H4 (cell line): ENCODE results near the gene GBP4. TPM values are rescaled to one million over a fixed set of nuclear protein-coding genes. Genes with fewer than 3 reads are reported as not detected.
"Not testable (repeated sequence)": the region's sequence is repeated elsewhere in the genome, so short reads cannot be mapped to it uniquely, and the experiment has no call there.

Source experiments
- DNase-seq: peaks from one replicate; pipeline ENCODE4 v3.0.0-alpha.2; 2015; ENCODE audit warnings: low spot score
- total RNA-seq: library from RNA; depleted of rRNA; stranded (reverse); fragments of >200 nt; shearing (Covaris generic); gene quantifications from 2 replicates; pipeline ENCODE4 v1.2.3, GENCODE V29; 2014; rRNA removed

Gene GBP4, protein sequence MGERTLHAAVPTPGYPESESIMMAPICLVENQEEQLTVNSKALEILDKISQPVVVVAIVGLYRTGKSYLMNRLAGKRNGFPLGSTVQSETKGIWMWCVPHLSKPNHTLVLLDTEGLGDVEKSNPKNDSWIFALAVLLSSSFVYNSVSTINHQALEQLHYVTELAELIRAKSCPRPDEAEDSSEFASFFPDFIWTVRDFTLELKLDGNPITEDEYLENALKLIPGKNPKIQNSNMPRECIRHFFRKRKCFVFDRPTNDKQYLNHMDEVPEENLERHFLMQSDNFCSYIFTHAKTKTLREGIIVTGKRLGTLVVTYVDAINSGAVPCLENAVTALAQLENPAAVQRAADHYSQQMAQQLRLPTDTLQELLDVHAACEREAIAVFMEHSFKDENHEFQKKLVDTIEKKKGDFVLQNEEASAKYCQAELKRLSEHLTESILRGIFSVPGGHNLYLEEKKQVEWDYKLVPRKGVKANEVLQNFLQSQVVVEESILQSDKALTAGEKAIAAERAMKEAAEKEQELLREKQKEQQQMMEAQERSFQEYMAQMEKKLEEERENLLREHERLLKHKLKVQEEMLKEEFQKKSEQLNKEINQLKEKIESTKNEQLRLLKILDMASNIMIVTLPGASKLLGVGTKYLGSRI
- 1.0 and 2.5 TPM in 2 replicates for total RNA-seq

DNA sequence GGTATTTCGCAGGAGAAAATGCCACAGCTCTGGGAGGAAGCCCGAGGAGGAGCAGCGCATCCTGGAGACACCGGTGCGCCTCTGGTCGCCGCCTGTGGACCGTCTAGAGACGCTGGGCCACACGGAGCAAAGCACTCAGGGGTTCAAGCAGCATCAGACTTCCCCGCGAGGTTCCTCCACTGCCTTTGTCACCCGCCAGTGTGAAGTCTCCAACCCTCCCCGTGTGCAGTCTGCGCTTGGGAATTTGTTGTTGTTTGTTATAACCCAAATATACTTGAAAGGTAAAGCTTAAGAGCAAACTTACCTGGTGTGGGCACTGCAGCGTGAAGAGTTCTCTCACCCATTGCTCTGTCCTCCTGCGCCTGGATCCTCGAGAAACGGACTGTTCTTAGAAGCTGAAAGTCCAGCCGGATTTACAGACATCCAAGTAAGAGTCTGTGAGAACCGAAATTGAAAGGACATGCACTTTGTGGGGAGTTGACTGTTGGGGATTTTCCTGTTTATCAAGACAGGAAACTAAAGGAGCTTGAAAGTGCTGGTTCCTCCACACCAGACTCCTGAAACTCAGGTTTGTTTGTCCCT, at the start of gene GBP4:
Gene GBP4 (minus strand): TSS at position 452 of the 582 bp plus-strand sequence. CDS start 108 bp downstream, at position 344.
- DNase-seq: peak; percentile 11

- no peak for DNase-seq
Observed at GRCh38 chr1:89243046-89243445, 44.3 kb upstream of the GBP4 start.

GRCh38 chr1:89221341-89221740, 22.6 kb upstream of the GBP4 start:
- no peak for DNase-seq

DNA sequence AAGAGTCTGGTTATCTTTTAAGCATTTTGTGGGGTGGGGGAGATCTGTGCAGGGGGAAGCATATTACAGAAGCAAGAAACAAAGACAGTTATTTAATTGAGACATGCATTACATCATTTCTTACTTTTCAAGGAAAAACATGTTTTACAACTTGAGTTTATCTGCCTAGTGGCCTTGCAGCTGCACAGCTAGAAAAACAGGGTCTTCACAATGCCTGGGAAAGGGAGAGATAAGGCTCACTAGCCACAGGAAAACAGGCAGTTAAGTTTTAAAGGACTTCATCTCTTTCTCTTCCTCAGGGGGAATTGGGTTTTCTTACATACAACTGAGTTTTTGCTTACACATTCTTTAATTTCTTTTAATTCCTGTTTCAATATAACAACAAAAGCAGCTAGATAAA, 21.1 kb upstream of the GBP4 start:
- DNase-seq: not testable (repeated sequence)

GRCh38 chr1:89218941-89219340, 20.2 kb upstream of the GBP4 start:
- not testable (repeated sequence) for DNase-seq

DNA sequence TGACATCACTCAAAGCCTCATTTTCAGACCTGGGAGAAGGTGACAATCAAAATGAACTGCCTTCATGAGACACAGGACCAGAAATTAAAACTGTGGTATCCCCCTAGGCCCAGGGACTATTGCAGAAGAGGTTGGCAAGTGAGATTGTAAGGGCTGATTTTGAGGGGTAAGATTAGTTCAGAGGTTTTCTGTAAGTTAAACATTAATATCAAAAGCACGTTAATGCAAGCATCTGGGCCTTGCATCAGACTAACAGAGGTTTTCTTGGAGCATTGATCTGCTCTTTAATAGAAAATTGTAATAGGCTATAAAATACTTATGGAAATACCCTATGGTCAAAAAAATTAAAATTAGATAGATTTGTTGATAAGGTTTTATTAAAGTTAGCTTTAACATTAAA, 14.6 kb upstream of the GBP4 start:
- no peak for DNase-seq

DNA sequence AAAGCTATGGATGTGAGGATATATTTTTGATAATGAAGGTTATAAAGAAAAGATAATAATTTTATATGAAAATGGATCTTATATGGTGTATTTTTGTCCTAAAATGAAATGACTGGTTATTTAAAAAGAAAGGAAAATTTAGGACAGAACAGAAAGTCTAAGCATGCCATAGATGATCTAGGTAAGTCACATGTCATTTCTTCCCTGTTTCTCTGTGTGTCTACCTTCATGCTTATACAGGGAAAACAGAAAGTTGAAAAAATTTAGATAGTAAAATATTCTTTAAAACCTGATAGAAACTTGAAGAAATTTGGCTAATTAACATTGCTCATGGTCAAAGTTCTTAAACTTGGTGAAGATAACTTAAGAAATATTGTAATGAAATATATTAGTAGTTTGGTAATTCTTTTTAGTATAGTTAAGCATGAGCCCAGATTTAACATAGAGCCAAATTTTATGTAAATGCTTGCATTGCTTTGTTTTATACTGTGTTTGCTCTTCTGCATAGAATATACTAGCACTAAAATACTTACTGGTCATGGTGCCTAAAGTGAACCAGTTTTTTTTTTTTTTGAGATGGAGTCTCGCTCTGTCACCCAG, 12.4 kb upstream of the GBP4 start:
- DNase-seq: no peak

- DNase-seq: no peak
Observed at GRCh38 chr1:89206373-89206772, 7.6 kb upstream of the GBP4 start.

DNA sequence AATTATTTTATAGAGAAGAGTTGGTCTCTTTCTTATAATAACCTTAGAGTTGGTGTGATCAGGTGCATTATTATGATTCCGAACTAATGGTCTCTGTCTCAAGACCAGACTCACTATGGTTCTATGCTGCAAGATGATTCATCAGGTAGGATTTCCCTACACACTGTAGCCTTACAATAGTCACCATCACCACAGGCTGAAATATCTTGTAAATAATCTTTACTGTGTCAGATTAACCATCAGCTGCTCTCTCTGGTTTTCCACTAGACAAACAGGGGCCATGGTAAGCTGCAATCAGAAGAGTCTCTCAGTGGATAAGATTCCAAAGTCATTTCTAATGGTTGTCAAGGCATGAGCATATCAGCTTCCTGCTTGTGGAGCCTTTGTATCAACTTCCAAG, 4.4 kb upstream of the GBP4 start:
- no peak for DNase-seq

- no peak for DNase-seq
Observed at GRCh38 chr1:89201106-89201794, 2.5 kb upstream of the GBP4 start.

- DNase-seq: no peak
Observed at GRCh38 chr1:89200663-89201062, 1.9 kb upstream of the GBP4 start.

DNA sequence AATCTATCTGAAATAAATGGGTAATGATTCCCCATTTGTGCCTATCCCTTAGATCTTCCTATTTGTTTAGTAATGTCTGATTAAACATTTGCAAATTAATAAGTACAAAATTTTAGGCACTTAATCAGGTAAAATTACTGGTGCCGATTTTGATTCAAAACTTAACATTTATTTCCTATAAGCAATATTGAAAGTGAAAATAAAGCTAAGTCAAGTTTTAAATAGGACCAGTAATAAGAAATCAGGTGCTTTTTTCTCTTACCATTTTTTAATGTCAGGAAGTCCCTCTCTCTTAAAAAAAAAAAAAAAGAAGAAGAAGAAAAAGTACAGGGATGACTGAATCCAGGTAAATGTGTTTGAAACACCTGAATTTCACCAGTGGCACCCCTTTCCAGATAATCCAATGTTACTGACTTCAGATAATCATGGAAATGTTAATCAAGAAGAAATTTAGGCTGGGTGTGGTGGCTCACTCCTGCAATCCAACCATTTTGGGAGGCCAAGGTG, 836 bp upstream of the GBP4 start:
- DNase-seq: no peak

DNA sequence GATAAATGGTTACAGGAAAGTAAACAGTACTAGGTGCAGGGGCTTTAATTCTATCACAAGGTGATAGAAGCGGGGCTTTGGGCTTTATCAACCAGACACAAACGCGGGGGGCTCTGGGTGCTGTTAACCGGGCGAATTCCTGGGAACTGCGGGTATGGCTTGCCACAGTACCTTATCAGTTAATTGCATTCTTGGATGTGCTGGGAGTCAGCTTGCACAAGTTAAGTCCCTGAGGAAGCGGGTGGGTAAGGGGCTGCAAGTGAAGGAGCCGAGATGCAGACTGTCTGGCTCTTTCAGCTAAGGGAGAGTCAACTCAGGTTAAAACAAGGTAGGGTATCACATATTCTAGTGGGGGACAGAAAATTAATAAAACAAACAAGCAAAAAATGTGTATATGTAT, 661 bp downstream of the GBP4 start:
- no peak for DNase-seq

DNA sequence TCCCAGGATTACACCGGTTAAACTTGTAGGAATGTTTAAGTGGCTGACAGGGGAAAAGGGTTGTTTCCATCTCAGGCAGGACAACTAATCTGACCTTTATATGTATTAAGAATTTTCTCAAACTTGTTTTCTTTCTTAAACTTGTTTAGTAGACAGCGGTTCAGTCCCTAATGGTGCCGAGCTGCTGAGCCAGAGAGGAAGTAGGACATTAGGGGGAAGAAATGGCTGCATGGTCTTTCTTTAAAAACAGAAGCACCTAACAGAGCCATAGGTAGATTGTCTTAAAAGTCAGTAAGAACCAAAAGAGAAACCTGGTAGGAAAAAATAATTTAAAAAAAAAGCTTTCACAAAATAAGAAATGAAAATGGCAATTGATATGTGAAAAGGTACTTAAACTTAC, 3.3 kb downstream of the GBP4 start:
- DNase-seq: no peak

GRCh38 chr1:89191314-89191713, 7.4 kb downstream of the GBP4 start:
- DNase-seq: no peak

GRCh38 chr1:89190017-89190416, 8.7 kb downstream of the GBP4 start:
- no peak for DNase-seq

DNA sequence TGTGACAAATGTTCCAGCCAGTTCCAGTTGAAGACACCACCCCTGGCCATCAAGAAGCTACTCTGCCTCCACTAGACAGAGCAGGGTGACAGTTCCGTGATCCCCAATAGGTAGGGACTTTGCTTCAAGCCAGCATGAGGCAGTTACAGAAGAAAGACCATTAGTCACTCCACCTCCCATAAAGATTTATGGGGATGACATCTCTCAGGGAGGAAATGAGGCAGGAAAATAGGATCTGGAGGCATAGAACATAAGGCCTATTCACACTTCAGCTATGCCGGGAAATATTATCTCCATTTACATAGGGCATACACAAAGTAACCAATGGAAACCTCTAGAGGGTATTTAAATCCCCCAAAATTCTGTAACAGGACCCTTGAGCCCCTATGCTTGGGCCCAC, 19.4 kb downstream of the GBP4 start:
- DNase-seq: no peak

GRCh38 chr1:89176971-89177370, 21.8 kb downstream of the GBP4 start:
- no peak for DNase-seq

DNA sequence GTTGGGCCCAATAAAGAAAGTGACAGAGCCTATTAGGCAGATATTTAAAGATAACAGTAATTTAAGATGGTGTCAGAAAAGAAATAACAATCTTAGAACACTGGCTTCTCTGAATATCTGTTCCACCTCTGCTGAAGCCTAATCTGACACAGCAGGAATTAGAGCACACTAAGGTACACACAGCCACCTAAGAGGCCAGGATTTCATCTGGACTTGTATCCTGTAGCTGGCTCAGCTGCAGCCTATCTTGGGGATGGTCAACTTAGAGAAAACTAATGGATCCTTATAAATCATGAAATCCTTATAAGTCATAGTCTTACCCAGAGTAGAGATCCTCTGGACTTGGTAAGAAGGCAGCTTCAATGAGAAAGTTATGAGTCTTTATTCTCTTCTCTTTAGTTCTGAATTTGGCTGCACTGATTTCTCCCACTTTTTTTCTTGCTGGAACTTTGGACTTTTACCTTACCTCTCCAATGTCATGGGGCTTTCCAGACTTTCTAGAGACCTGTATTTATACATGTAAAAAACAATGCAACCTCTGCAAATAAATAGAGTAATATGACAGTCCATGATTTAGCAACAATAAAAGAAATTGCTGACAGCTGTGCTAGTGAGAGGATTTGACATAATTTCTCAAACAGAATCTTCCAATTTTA, 23.0 kb downstream of the GBP4 start, which contains the start of gene GBP7:
Gene GBP7 (minus strand): TSS at position 403 of the 656 bp plus-strand sequence. CDS start 4,068 bp downstream, outside the sequence.
- no peak for DNase-seq

DNA sequence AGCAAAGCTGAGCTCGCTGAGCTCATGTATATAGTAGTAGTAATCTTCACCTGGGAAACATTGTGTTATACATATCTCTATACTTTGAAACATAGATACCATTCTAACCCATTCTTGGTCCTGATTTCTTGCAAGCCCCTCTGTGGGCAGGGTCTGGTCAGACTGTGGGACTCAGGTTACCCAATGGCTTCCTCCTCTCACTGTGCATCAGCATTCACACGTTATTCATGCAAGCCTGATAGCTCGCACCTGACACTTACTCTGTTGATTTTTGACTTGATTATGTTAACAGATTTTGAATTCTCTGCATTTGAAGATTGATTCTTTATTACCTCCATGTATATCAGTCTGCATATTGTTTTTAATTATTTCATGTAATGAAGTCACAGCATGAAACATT, 24.3 kb downstream of the GBP4 start:
- DNase-seq: no peak
